ENCODE measurements around the gene PRKCZ. TPM values are rescaled to one million over a fixed set of nuclear protein-coding genes. Genes with fewer than 3 reads are reported as not detected.

Gene PRKCZ
- total RNA-seq, 1 donor from 2014 or later: 32.6 TPM

- Histone ChIP-seq H2AFZ (ENCODE audit: low read depth, low read length) (no peak overlapping the region), H3K4me3 (ENCODE audit: insufficient read depth, low read depth, low read length) (no peak overlapping the region), H3K9me3 (ENCODE audit: insufficient read depth, low read depth, low read length) (no peaks in the 10 kb centered on the region), H3K4me2 (ENCODE audit: low read length) (no peak overlapping the region), H3K9ac (ENCODE audit: low read length) (no peak overlapping the region), H4K20me1 (ENCODE audit: insufficient read depth, low read length) (no peaks in the 10 kb centered on the region), H3K4me1 (ENCODE audit: insufficient read depth, low read length) (no peaks in the 10 kb centered on the region), H3K79me2 (ENCODE audit: insufficient read depth, low read length) (no peaks in the 10 kb centered on the region), H3K27ac (ENCODE audit: low read depth, low read length) (no peak overlapping the region), H3K27me3 (ENCODE audit: insufficient read depth, low read length) (no peaks in the 10 kb centered on the region), H3K36me3 (ENCODE audit: insufficient read depth, low read length) (no peaks in the 10 kb centered on the region)
- H3K27ac Mint-ChIP-seq (ENCODE audit: unreplicated experiment): no peak overlapping the region
- peaks cover 3% of the 10 kb centered on the region for H3K4me1 Mint-ChIP-seq (ENCODE audit: low read depth, unreplicated experiment)
- DNase-seq (ENCODE audit: low read depth) (no peak), FAIRE-seq (no peak)
- no peaks in the 10 kb centered on the region for H3K9me3 Mint-ChIP-seq (ENCODE audit: unreplicated experiment)
- H3K4me3 Mint-ChIP-seq (ENCODE audit: unreplicated experiment): no peak overlapping the region
- TF ChIP-seq EZH2 (IDR thresholded peaks at IDR 0.05; ENCODE audit: insufficient read depth, low read length): no peak
- TF ChIP-seq, protein P1, sequence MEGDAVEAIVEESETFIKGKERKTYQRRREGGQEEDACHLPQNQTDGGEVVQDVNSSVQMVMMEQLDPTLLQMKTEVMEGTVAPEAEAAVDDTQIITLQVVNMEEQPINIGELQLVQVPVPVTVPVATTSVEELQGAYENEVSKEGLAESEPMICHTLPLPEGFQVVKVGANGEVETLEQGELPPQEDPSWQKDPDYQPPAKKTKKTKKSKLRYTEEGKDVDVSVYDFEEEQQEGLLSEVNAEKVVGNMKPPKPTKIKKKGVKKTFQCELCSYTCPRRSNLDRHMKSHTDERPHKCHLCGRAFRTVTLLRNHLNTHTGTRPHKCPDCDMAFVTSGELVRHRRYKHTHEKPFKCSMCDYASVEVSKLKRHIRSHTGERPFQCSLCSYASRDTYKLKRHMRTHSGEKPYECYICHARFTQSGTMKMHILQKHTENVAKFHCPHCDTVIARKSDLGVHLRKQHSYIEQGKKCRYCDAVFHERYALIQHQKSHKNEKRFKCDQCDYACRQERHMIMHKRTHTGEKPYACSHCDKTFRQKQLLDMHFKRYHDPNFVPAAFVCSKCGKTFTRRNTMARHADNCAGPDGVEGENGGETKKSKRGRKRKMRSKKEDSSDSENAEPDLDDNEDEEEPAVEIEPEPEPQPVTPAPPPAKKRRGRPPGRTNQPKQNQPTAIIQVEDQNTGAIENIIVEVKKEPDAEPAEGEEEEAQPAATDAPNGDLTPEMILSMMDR (IDR thresholded peaks at IDR 0.05; ENCODE audit: insufficient read depth, low read depth, low read length): no peak
- H3K36me3 Mint-ChIP-seq (ENCODE audit: low read depth, unreplicated experiment): peaks cover 26% of the 10 kb centered on the region
- no peaks in the 10 kb centered on the region for H3K27me3 Mint-ChIP-seq (ENCODE audit: low read depth, unreplicated experiment)
Observed at GRCh38 chr1:2175681-2176454, 125.7 kb downstream of the PRKCZ start.

GRCh38 chr1:2176615-2177014, 126.4 kb downstream of the PRKCZ start:
- TF ChIP-seq, protein P1 (IDR thresholded peaks at IDR 0.05; ENCODE audit: insufficient read depth, low read depth, low read length): no peak
- TF ChIP-seq EZH2 (IDR thresholded peaks at IDR 0.05; ENCODE audit: insufficient read depth, low read length): no peak

GRCh38 chr1:2177541-2177940, 127.3 kb downstream of the PRKCZ start:
- no peaks in the 10 kb centered on the region for H3K27me3 Mint-ChIP-seq (ENCODE audit: low read depth, unreplicated experiment)
- TF ChIP-seq EZH2 (IDR thresholded peaks at IDR 0.05; ENCODE audit: insufficient read depth, low read length): no peak
- TF ChIP-seq, protein P1 (IDR thresholded peaks at IDR 0.05; ENCODE audit: insufficient read depth, low read depth, low read length): no peak
- H3K9ac ChIP-seq (ENCODE audit: low read length): no peak overlapping the region
- no peaks in the 10 kb centered on the region for H3K9me3 ChIP-seq (ENCODE audit: insufficient read depth, low read depth, low read length)
- H3K9me3 Mint-ChIP-seq (ENCODE audit: unreplicated experiment): no peaks in the 10 kb centered on the region
- FAIRE-seq (no peak), DNase-seq (ENCODE audit: low read depth) (no peak)
- H3K27ac ChIP-seq (ENCODE audit: low read depth, low read length): no peak overlapping the region
- H3K4me3 Mint-ChIP-seq (ENCODE audit: unreplicated experiment): no peak overlapping the region
- H3K79me2 ChIP-seq (ENCODE audit: insufficient read depth, low read length): no peaks in the 10 kb centered on the region
- H3K36me3 Mint-ChIP-seq (ENCODE audit: low read depth, unreplicated experiment): peaks cover 26% of the 10 kb centered on the region
- H3K4me1 ChIP-seq (ENCODE audit: insufficient read depth, low read length): no peaks in the 10 kb centered on the region
- no peak overlapping the region for H3K4me3 ChIP-seq (ENCODE audit: insufficient read depth, low read depth, low read length)
- H3K27ac Mint-ChIP-seq (ENCODE audit: unreplicated experiment): no peak overlapping the region
- H3K4me2 ChIP-seq (ENCODE audit: low read length): no peak overlapping the region
- H3K4me1 Mint-ChIP-seq (ENCODE audit: low read depth, unreplicated experiment): peaks cover 3% of the 10 kb centered on the region
- no peaks in the 10 kb centered on the region for H3K27me3 ChIP-seq (ENCODE audit: insufficient read depth, low read length)
- H3K36me3 ChIP-seq (ENCODE audit: insufficient read depth, low read length): no peaks in the 10 kb centered on the region
- H4K20me1 ChIP-seq (ENCODE audit: insufficient read depth, low read length): no peaks in the 10 kb centered on the region
- H2AFZ ChIP-seq (ENCODE audit: low read depth, low read length): no peak overlapping the region

More at GRCh38 chr1:2176615-2177014, 126.4 kb downstream of the PRKCZ start:
- Histone ChIP-seq H4K20me1 (ENCODE audit: insufficient read depth, low read length) (no peaks in the 10 kb centered on the region), H3K27ac (ENCODE audit: low read depth, low read length) (no peak overlapping the region), H3K36me3 (ENCODE audit: insufficient read depth, low read length) (no peaks in the 10 kb centered on the region), H3K4me2 (ENCODE audit: low read length) (no peak overlapping the region), H3K79me2 (ENCODE audit: insufficient read depth, low read length) (no peaks in the 10 kb centered on the region), H3K4me3 (ENCODE audit: insufficient read depth, low read depth, low read length) (no peak overlapping the region), H2AFZ (ENCODE audit: low read depth, low read length) (no peak overlapping the region), H3K9ac (ENCODE audit: low read length) (no peak overlapping the region), H3K27me3 (ENCODE audit: insufficient read depth, low read length) (no peaks in the 10 kb centered on the region), H3K9me3 (ENCODE audit: insufficient read depth, low read depth, low read length) (no peaks in the 10 kb centered on the region), H3K4me1 (ENCODE audit: insufficient read depth, low read length) (no peaks in the 10 kb centered on the region)
- peaks cover 3% of the 10 kb centered on the region for H3K4me1 Mint-ChIP-seq (ENCODE audit: low read depth, unreplicated experiment)
- no peak overlapping the region for H3K4me3 Mint-ChIP-seq (ENCODE audit: unreplicated experiment)
- no peak for FAIRE-seq
- H3K27me3 Mint-ChIP-seq (ENCODE audit: low read depth, unreplicated experiment): no peaks in the 10 kb centered on the region
- H3K9me3 Mint-ChIP-seq (ENCODE audit: unreplicated experiment): no peaks in the 10 kb centered on the region
- DNase-seq (ENCODE audit: low read depth): no peak
- H3K36me3 Mint-ChIP-seq (ENCODE audit: low read depth, unreplicated experiment): peaks cover 26% of the 10 kb centered on the region
- H3K27ac Mint-ChIP-seq (ENCODE audit: unreplicated experiment): no peak overlapping the region

Measured in astrocyte (in vitro differentiated cells and primary cell).